ENCODE results near the gene GPC5.

DNA sequence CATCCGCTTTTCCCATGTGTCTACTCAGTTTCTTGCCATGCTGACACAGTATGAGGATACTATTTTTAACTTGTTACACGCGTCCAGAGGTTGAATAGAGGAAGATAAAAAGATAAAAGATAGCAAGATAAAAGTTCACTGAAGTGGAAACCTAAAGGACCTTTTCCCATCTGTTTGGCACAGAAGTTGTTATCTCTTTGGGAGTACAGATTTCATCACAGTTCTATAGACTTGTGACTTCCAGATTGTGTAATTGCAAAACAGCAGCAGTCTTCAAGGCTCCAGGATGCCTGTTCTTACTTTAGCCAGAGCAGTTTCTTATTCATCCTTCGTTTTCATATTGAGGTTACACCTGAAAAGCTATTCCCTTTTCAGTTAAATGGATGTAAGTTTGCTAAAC, 369.2 kb downstream of the GPC5 start:
- TF ChIP-seq EZH2 (IDR thresholded peaks at IDR 0.05; ENCODE audit: insufficient read depth, poor library complexity, severe bottlenecking) (no peak), EZH2phosphoT487 (IDR thresholded peaks at IDR 0.05; ENCODE audit: insufficient read depth, low read depth) (no peak)

All from GM23248 (cell line).